Fibroblast of peridontal ligament (primary cell): ENCODE measurements around the gene TUT4.

Experiments
- DNase-seq: peaks from one replicate; pipeline ENCODE4 v3.0.0-alpha.2; 2010; ENCODE audit errors: extremely low read depth

The TUT4 gene

DNA sequence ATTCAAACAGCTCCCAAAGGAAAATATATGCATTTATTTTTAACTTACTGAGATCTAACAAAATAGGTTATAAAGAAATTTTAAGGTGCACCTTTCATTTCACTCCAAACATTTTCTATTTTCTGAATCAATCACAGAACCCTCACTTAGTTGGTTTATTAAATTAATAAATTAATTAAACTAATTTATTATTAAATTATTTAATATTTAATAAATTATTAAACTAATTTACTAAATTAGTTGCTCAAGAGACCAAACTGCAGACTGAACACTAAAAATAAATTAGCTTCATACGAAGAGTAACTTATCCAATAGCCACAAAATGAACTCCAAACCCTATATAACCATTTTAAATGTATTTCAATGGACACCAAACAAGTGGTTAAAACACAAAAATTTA, 80.5 kb downstream of the TUT4 start:
- no peak for DNase-seq

DNA sequence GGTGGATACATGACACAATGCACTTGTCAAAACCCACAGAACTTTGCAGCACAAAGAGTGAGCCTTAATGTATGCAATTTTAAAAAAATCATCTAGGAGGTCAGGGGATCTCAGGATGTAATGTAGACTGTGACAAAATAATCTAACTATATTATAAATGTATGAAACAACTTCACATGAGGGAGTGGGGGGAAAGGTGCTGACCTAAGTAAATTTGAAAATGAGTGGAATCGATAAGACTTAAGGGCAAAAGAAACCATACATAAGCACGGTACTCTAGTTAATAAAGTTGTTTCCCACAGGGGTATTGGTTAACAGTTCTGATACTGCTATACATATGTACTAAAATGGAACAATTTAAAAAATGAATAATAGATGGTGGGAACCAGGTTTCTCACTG, 83.8 kb downstream of the TUT4 start:
- no peak for DNase-seq

- DNase-seq = no peak
These were observed 89.0 kb downstream of the TUT4 start for GRCh38 chr1:52463891-52464290.

DNA sequence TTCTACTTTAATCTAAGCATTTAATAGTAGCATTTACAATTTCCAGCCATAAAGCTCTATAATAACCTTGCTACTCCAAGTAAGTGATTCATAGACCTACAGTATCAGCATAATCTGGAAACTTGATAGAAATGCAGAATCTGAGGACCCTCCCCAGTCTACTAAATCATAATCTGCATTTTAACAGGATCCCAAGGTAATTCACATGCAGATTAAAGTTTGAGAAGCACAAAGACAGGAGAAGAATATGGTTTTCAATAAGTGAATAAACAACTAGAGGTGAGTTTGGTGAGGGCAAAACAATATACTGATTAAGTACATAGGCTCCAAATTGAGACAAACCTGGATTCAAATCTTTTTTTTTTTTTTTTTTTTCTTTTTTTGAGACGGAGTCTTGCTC, 91.1 kb downstream of the TUT4 start:
- no peak for DNase-seq

GRCh38 chr1:52460694-52461093, 92.2 kb downstream of the TUT4 start:
- peak; percentile 25 for DNase-seq

GRCh38 chr1:52455686-52456085, 97.2 kb downstream of the TUT4 start:
- DNase-seq = no peak

- DNase-seq = no peak
These were observed 98.1 kb downstream of the TUT4 start for GRCh38 chr1:52454779-52455178.

GRCh38 chr1:52454127-52454526, 98.8 kb downstream of the TUT4 start:
- DNase-seq = peak; percentile 12

DNA sequence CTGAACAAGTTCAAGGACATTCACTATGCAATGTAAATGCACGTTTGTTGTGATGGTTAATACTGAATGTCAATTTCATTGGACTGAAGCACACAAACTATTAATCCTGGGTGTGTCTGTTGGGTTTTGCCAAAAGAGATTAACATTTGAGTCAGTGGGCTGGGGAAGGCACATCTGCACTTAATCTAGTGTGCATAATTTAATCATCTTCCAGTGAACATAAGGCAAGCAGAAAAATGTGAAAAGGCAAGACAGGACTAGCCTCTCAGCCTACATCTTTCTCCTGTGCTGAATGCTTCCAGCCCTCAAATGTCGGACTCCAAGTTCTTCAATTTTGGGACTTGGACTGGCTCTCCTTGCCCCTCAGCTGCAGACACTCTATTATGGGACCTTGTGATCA, 108.4 kb downstream of the TUT4 start:
- DNase-seq = no peak

DNA sequence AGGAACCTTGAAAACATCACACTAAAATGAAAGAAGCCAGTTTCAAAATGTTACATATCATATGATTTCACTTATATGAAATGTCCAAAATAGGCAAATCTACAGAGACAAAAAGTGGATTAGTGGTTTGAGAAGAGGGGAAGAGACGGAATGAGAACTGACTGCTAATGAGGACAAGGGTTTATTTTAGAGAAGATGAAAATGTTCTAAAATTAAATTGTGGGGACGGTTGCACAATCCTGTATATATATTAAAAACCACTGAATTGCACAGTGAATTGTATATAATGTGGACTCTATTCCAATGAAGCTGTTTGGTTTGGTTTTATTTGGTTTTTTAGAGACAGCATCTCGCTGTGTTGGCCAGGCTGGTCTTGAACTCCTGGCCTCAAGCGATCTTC, 112.9 kb downstream of the TUT4 start:
- DNase-seq = no peak

- no peak for DNase-seq
These were observed 116.1 kb downstream of the TUT4 start for GRCh38 chr1:52436817-52437216.

DNA sequence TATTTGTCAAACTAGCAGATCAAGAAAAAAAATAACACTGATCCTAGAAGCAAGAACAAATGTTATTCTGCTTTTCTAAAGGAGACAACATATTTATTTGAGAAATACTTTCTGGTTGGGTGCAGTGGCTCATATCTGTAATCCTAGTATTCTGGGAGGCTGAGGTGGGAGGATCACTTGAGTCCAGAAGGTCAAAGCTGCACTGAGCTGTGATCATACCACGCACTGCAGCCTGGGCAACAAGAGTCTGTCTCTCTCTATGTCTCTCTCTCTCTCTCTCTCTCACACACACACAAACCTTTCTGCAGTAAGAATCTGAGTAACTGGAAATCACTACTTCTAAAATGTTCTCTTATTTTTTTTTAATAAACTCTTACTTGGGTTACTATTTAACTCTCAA, 117.2 kb downstream of the TUT4 start:
- DNase-seq = no peak

GRCh38 chr1:52435211-52435610, 117.7 kb downstream of the TUT4 start:
- DNase-seq = no peak

- no peak for DNase-seq
These were observed 120.1 kb downstream of the TUT4 start for GRCh38 chr1:52432807-52433206.

- no peak for DNase-seq
These were observed 125.7 kb downstream of the TUT4 start for GRCh38 chr1:52427152-52427551.

DNA sequence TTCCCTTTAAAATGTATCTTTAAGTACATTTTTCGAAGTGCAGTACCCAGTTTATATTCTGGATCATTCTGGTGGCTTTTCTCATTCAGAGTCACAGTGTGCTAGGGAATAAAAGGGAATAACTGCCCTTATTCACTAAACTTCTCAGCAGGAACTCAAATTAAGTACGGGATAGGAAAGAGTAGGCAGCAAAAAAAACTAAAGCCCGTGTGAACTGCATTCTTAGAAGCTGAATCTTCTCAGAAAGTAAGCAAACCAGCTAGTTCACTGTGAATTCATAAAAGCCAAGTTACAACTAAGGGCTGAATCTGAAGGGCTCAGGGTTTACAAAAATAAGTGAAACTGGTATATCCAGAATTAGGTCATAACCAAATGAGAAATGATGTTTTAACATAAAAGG, 126.5 kb downstream of the TUT4 start:
- peak; percentile 75 for DNase-seq

DNA sequence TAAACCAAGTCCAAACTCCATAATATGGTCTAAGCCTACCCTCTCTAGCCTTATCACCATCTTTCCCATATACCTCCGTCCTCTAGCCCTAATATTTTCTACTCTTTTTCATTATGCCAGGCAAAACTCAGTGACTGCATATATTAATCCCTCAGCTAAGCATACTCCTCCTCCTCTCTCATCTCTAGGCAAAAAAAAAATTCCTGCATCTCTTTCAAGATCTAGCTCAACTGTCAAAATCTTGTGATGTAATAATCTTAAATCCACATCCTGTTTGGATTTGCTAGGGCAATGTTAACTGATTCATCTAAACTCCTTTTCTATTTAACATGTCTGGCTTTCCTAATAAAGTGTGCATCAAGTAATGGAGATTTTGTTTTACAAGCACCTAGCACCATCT, 128.1 kb downstream of the TUT4 start:
- peak; percentile 8 for DNase-seq

DNA sequence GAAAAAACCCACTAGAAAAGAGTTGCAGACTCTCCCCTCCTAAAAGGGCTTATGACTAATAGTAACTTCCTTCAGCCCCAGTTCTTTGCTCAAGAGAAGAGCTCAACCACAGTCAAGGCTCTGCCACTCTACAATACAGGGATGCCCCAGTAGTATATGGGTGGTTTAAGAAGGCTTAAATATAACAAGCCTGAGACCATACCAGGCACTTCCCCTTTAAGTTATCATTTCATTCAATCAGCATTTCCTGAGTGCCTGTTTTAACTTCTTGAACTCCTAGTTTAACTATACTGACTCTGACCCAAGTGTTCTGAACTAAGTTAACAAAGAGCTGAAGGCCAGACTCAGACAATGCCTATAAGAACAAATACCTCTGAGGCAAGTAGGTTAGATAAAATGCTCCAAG, 128.7 kb downstream of the TUT4 start:
- no peak for DNase-seq

DNA sequence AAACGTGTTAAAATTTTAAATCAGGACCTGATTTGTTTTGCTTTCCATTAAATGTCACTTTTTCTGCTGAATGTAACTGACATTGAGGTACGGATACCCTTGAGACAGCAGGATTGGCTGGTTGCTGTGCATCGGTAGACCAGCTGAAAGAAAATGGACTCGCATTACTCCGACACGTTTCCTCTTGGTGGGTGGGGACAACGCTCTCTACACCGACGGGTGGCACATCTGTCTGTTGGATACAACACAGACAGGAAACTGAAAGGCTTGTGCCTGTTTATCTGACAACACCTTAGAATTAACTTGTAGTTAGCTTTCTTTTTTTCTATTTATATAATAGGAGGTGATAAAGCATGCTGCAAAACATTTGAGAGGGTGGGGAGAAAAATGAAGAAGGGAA, 129.1 kb downstream of the TUT4 start:
- no peak for DNase-seq

DNA sequence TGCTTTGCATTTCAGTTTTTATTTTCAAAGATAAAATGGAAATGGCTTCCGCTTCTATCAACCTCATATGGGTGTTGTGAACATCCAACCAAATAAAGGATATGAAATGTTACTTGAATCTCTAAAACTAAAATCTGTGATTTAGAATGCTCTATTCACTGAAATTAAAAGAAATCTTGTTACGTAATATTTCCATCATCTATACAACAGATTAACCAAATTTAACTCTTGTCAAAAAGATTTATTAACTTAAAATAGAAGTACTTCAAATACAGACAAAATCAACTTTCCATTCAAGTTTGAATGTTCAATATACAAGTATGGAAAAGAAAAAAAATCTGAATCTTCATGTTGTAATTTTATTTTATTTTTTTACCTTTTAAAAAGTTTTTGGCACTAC, 129.8 kb downstream of the TUT4 start:
- no peak for DNase-seq

GRCh38 chr1:52420713-52421112, 132.2 kb downstream of the TUT4 start:
- no peak for DNase-seq

- no peak for DNase-seq
These were observed 136.1 kb downstream of the TUT4 start for GRCh38 chr1:52416811-52417210.

DNA sequence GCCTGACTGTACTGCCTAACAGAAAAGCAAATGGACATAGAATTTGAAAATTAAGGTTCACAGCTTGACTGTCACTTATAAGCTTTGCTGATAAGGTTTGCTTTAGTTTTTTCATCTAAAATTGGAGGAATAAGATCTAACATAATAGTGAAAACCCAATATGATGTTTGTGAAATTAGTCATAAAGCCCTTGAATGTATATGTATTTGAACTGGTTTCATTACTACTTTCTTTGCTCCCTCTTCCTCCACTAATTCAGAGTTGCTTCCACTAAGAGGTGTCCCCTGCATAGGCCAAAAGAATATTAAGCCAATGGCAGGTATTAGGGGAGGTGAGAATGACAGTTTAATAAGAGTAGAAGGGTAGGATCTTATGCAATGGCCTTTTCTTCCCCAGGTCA, 137.9 kb downstream of the TUT4 start:
- no peak for DNase-seq

DNA sequence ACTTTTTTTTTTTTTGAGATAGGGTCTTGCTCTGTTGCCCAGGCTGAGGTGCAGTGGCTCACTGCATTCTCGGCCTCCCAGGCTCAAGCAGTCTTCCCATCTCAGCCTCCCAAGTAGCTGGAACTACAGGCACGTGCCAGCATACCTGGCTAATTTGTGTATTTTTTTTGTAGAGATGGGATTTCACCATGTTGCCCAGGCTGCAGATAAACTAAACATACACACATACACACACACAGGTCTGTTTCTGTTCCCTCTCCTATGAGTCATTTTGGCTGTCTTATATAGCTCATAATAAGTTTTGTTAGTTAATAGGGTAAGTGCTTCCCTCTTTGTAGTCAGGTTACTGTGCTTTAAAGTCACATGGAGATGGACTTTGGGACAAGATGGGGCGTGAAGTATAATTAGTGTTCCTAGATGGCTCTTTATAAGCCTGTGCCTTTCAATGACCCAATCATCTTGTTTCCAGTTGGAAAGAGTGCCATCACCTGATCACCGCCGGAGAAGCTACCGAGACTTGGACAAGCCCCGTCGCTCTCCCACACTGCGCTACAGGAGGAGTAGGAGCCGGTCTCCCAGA, 139.4 kb downstream of the TUT4 start:
- peak; percentile 7 for DNase-seq

DNA sequence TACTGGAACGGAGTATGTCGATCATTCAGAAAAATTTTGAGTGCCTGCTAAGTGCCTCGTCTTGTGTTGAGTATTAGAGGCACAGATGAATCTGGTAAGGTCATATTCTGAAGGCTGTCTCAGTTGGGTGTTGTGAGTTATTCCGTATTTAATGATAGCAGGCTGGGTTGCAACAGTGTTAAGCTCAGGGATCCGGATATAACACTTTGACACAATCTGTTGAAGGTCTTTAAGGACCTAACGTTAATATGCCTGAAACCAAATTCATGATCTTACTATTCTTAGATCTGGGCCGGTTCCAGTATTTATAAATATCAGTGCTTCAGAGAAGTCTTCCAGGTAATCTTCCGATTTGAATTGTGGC, 147.9 kb downstream of the TUT4 start:
- DNase-seq = no peak
